GM19099 (cell line): Measurements from ENCODE around the gene DENND5B.
A peak's percentile ranks its signal among the peaks of the same experiment; 100 is the strongest.

Experiments
- POLR2A ChIP-seq: IDR thresholded peaks from 3 replicates; pipeline ENCODE4 v1.6.1; 2011; ENCODE audit warnings: low read depth; ENCODE audit not compliant: insufficient read length; ENCODE audit errors: extremely low read depth

DENND5B gene

GRCh38 chr12:31590642-31591379 lies at the start of gene DENND5B:
DENND5B (minus strand) TSS chr12:31591136; CDS start chr12:31590832, 304 bp downstream.
- TF ChIP-seq POLR2A = peak; percentile 66

DNA sequence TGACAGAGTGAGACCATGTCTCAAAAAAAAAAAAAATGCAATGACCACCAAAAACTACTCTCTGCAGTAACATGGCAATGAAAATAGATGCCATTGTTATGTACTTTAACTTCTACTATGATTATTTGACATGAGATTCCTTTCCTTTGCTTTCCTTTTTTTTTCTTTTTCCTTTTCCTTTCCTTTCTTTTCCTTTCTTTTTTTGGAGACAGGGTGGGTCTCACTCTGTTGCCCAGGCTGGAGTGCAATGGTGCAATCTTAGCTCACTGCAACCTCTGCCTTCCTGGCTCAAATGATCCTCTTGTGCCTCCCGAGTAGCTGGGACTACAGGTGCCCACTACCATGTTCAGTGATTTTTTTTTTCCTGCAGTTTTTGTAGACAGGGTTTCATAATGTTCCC lies 43.7 kb upstream of the DENND5B start:
- no peak for TF ChIP-seq POLR2A

GRCh38 chr12:31633464-31633863 lies 42.5 kb upstream of the DENND5B start:
- no peak for TF ChIP-seq POLR2A

DNA sequence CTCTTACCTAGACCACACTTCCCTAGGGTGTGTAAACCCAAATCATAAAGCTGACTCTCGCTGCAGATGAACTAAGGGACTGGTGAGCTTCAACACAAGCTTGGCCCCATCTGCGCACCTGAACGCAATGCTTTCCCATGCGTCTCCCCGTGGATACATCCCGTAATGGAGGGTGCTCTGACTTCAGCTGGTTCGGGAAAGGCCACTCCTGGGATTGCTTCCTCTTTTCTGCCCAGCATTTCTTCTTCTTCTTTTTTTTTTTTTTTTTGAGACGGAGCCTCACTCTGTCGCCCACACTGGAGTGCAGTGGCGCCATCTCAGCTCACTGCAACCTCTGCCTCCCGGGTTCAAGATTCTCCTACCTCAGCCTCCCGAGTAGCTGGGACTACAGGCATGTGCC lies 40.9 kb upstream of the DENND5B start:
- TF ChIP-seq POLR2A = no peak

DNA sequence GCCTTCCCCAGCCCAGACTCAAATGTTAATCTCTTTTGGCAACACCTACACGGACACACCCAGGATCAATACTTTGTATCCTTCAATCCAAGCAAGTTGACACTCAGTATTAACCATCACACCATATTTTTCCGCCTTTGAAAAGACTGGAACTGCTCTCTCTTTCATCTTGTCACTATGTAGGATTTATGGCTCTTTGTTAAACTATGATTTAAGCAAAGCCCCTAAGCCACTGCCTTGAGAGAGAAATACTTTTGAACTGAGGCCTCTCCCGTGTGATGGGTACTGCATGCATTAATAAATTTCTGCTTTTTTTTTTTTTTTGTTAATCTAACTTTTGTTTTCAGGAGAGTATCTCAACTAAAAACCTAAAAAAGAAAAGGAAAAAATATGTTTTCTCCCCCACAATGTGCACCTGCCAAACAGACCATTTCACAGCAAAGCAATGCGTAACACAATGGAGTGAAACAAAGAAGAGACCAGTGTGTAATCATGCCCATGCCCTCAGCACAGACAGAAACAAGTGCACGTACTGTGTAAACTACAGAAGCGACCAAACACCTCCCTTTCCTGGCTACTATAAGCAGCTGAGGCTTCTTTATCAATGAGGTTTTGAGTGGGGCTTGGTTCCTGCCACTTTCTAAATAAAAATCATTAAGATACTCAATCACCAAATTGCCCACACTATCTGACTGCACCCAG lies 40.2 kb upstream of the DENND5B start:
- no peak for TF ChIP-seq POLR2A

DNA sequence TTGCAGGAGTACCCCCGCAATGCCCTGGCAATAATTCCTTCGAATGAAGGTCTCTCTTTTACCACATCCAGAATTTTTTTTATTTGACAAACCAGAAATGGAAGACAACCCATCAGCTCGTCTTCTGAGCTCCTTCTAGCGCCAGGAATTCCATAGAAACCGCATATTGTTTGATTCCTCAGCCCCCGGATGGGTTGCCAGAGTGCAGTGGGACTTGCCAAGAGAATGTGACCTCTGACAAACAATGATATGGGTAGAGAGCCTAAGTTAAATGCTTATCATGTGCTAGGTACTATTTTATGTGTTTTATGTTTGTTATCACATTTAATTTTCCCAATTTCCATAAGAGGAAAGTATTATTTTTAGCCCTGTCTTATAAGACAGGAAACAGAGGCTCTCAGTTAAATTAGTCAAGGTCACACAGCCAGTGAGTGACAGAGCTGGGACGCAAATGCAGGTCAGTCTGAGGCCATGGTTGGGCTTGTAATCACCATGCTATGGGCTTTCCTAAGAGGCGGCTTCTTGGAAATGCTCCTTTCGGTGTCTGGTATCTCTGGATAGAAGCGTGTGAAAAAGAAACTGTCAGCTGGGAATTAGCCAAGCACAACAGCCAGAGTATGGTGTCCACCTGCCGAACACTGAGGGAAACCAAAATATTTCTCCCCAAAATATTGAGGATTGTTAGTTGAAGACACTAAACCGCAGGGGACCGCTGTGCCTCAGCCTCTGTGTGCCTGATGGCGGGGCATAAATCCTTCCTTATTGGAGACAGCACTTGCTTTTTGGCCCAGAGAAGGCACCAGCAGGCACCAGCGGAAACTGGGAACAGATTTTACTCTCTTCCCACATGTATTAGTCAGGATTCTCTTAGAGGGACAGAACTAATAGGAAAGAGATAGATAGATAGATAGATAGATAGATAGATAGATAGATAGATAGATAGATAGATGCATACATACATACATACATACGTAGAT lies 39.1 kb upstream of the DENND5B start:
- TF ChIP-seq POLR2A = no peak

DNA sequence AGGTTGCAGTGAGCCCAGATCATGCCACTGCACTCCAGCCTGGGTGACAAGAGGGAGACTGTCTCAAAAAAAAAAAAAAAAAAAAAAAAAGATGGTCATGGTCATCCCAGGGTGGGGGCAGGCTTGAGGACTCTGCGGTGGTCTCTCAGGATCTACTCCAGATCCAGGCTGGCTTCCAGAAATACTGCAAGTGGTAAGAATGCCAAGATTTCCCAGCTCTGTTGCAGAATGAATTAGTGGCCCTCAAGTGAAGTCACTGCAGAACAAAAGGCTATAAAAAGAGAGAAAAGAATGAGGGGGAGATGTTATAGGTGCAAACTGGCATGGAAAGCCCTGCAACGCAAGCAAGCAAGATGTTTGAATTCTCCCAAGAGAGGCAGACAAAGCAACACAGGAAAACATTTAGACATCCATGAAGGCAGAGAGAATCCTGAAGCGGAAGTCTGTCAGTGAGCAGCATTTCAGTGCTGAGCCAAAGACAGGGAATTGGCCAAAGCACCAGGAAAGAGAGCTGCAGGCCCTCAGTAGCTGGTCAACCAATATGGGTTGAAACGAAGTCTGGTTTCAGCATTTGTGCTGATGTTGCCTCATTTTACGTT lies 36.6 kb upstream of the DENND5B start:
- no peak for TF ChIP-seq POLR2A

DNA sequence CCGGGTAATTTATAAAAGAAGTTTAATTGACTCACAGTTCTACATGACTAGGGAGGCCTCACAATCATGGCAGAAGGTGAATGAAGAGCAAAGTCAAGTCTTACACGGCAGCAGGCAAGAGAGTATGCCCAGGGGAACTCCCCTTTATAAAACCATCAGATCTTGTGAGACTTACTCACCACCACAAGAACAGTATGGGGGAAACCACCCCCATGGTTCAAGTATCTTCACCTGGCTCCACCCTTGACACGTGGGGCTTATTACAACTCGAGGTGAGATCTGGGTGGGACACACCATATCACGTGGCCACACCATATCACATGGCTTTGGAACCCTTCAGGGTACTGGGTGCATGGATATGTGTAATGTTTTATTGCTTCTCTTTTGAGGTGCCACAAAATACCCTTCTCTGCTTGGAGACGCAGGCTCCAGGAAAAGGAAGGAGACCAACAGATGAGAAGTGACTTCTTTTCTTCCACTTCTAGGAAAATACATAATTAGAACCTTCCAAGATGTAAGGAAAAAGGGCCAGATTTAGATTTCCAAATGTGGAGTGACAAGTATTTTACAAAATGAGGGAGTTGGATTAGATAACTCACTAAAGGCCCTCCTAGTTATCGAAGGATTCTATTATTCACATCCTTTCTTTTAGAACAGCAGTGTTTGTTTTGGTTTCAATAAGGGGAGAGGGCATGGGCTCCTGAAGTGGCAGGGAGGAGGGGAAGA lies 35.5 kb upstream of the DENND5B start:
- TF ChIP-seq POLR2A = no peak

GRCh38 chr12:31622038-31622437 lies 31.1 kb upstream of the DENND5B start:
- TF ChIP-seq POLR2A = no peak

DNA sequence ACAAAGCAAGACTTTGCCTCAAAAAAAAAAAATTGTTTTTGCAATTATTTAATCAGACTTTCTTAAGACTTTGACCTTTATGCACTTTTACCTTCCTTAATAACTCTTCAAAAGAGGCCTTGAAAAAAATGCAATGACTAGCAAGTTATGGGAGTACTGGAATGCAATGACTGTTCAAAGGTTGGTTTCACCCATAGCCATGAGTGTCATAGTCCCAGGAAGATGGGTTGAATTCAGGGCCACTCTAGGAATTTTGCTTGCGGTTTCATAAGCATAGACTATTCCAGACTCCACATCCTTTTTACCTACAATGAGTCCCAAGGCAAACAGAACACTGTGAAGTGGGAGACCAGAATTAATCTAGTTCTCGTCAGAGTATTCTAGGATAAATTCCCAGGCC lies 29.4 kb upstream of the DENND5B start:
- TF ChIP-seq POLR2A = no peak

DNA sequence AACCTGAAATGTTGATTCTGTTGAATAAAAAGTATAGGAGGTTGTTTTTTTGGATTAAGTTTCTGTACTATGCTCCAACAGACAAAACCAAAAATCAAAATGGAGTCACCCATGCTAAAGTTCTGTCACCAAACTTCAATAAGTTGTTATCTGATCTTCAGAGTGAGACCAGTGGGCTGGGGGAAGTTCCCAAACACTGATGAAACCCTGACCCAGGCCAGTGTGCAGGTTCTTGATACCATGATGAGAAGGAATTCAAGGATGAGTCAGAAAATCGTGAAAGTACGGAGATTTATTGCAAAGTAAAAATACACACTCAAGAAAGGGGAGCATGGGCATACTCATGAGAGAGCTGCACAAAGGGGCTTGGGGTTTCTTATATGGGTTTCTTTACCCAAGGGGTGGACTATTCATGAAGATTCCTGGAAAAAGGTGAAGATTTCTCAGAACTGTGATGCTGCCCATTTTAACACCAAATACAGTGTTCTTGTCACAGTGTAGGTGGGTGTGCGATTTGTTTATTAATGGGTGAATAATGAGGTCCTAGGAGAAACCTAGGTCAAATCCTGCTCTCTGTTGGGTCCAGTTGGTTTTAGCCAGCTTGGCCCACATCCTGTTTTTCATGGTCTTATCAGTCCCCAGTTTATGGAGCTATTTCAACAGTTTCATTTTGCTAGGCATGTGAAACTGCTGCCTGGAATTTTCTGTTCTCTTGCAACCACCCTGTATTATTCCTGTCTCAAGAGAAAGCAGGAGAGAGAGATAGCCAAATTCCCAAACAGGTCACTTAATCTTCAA lies 27.5 kb upstream of the DENND5B start:
- TF ChIP-seq POLR2A = no peak

- TF ChIP-seq POLR2A = no peak
Observed at GRCh38 chr12:31612819-31613218, 21.9 kb upstream of the DENND5B start.

- no peak for TF ChIP-seq POLR2A
Observed at GRCh38 chr12:31605531-31605930, 14.6 kb upstream of the DENND5B start.
